ENCODE results near the gene CFAP221.

GRCh38 chr2:119495948-119496347, 48.3 kb upstream of the CFAP221 start:
- TF ChIP-seq ZNF274 (IDR thresholded peaks at IDR 0.05; ENCODE audit: low read depth, low read length) (no peak), YY1 (IDR thresholded peaks at IDR 0.05; ENCODE audit: insufficient read depth, insufficient read length) (no peak)

All from NT2/D1 (cell line).